GM19035 (cell line): ENCODE results near the gene CNTNAP5.

Experiments
- ATAC-seq: cut with Tn5 transposase; IDR thresholded peaks from one replicate; pipeline ENCODE4 v1.9.1; 2021; ENCODE audit not compliant: unreplicated experiment

Gene CNTNAP5

DNA sequence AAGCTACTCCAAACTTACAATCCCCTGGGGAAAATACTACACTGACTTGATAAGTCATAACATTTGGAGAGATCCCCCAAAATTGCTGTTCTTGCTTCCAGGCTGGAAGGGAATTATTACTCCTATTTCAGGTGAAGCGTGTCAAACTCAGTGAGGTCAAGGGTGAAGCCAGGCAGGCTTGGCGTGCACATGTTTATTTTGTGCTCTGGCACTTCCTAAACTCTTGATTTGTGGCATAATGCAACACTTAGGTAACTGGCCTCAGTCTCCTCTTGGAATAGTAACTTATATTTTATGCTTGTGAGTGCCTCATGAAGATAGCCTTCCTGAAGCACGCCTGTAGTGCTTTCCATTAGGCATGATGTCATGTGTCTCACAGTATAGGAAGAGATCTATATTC is 751.2 kb downstream of the CNTNAP5 start:
- ATAC-seq, result no peak

- ATAC-seq, result no peak
Observed at GRCh38 chr2:124778076-124778475, 753.0 kb downstream of the CNTNAP5 start.

DNA sequence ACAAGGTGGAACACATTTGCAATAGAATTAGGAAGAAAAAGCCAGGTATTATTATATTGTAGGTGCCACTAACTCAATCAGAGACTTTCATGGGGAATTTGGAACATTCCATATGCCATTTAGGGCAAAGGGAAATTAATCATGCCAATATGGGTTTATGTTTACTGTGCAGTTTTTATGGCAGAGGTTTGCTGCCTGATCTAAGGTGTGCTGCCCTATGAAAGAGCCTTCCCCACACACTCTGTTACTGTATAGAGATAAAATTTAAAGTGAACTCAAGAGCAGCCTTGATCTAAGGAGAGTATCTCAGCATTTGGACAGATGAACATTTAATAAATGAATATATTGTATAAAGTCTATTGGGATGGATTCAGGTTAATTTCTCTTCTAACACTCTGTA is 771.6 kb downstream of the CNTNAP5 start:
- no peak for ATAC-seq

GRCh38 chr2:124797049-124797448 is 772.0 kb downstream of the CNTNAP5 start:
- ATAC-seq, result no peak

GRCh38 chr2:124798551-124798950 is 773.5 kb downstream of the CNTNAP5 start:
- ATAC-seq, result no peak

DNA sequence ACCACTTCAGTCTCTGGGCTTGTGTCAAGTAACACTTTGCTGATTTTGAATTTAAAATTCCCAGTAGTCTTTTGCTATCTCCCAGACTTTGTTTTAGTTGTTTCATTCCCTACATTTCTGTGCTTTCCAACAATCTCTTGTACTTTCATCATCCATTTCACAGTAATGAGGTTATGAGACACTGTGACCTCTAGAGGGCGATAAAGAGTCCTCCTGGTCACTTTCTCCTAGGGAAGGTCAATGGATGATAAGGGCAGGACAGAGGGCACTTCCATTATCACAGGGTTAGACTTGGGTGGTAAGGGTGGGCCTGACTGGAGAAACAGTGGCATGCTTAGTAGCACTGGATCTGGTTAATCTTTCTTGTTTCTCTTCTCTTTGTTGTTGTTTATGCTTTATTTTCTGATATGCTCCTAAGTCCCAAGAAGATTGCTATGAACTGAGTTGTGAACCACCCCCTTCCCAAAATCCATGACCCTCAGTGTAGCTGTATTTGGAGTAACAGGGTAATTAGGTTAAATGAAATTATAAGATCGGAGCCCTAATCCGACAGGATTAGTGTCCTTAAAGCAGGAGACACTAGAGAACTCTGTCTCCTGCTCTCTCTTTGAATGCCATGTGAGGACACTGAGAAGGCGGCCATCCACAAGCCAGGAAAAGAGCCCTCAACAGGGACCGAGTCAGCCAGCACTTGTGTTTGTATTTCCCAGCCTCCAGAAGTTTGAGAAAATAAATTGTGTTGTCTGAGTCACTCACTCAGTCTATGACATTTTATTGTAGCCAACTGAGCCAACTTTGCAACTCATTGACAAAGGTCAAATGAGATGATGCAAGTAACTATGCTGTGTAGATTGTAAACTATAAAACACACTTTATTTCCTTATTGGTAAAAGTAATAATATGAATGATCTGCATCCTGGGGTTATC is 779.2 kb downstream of the CNTNAP5 start:
- peak; percentile 73 for ATAC-seq

DNA sequence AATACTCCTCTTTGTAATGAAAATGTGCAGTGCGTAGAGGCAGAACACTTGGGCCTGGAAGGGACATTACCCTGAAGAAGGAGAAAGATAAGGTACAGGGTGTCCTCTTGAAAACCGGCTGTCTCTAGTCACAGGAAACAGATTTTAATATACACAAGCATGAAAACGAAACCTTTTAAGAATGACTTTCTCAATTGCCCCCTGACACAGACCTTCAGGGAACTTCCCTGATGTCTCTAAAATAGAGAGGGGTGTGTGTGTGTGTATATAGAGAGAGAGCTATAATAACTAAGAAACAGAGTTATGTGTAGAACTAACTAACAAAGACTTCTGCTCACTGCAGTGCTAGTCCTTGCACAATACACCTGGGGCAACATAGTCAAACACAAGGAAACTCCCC is 780.0 kb downstream of the CNTNAP5 start:
- no peak for ATAC-seq

GRCh38 chr2:124810132-124810531 is 785.0 kb downstream of the CNTNAP5 start:
- ATAC-seq, result no peak

DNA sequence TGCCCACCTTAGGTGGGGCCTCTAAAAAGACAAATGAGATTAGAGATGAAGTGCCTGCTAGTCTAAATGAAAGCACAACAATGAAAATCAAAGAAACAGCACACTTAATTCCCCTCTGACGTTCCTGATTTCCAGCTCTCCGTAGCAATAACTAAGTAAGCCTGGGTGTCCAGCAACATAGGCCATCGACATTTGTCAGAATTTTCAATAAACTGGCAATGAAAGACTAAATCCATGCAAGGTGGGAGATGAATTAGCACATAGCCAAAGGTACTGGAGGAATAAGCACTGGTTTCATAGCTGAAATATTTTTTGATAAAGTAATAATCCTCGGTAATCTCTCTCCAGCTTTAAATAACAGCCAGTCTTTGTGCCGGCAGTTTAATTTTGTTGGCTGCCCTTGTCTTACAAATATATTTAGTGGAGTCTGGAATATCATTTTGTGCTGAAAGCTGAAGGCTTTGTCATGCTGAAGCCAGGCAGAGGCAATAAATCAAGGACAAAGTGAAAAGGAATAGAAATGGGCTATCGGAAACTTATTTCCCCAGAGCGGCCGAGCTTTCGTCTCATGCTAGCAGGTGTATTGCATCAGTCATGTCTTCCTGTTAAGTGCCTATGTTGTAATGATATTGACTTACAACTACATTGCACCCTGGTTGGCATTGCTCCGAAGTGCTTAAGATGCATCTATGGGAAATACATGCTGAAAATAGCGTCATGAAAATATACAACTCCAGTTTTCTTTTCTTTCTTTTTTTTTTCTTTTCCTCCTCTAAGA is 790.1 kb downstream of the CNTNAP5 start:
- ATAC-seq, result no peak

- ATAC-seq, result no peak
Observed at GRCh38 chr2:124816007-124816406, 790.9 kb downstream of the CNTNAP5 start.

DNA sequence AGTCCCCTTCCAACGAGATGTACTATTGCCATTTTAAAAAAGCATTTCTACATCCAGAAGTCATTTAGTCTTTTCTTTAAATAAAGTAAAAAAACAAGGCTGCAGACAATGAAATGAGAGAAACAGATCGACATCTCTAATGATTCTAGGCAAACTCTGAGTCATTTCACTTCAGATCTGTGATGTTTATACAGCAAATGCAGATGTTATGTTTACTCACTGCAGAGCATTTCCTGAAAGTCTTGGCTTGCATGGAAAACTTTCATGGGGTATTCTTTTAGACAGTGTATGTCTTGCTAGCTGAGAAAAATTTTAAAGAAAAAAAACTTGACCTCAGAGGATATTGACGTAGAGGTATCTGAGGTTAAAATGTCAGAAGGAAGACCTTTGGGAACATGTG is 797.4 kb downstream of the CNTNAP5 start:
- no peak for ATAC-seq

GRCh38 chr2:124824441-124824840 is 799.4 kb downstream of the CNTNAP5 start:
- no peak for ATAC-seq

- ATAC-seq, result no peak
Observed at GRCh38 chr2:124832521-124832920, 807.4 kb downstream of the CNTNAP5 start.

DNA sequence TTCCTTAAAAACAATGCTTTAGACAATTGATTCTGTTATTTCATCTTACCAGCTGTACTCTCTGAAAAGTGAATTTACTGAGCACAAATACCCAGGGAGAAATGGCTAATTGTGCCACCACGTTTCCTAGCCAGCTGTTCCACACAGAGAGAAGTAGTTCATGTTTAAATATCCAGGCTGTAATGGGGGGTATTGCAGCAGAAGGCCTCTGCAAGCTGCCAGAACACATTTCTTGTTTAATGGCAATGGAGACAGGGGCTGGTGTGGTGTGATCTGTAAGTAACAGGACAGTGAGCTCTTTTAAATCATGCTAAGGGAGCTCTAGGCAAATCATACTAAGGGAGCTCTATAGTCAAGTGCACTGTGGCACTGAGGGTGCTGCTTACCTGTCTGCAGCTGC is 809.2 kb downstream of the CNTNAP5 start:
- ATAC-seq, result no peak

- no peak for ATAC-seq
Observed at GRCh38 chr2:124835331-124835730, 810.2 kb downstream of the CNTNAP5 start.

- no peak for ATAC-seq
Observed at GRCh38 chr2:124836416-124836815, 811.3 kb downstream of the CNTNAP5 start.

GRCh38 chr2:124837496-124837895 is 812.4 kb downstream of the CNTNAP5 start:
- ATAC-seq, result no peak

DNA sequence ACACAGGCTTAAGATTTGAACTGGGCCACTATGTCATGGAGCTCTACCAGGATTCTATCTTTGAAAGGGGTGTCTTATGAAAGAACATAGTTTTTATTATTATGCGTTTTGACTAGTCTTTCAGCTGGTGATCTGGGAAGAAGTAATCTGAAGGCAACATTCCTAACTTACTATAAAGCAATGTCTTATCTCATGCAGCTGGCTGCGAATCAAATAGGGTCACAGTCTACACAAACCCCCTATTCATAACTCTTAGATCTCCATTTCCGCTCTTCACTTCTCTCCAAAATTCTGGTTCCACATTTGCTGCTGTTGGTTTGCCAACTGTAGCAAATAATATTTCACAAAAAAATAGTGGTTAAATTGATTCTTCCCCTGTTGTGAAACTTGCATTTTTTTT is 813.3 kb downstream of the CNTNAP5 start:
- ATAC-seq, result no peak

DNA sequence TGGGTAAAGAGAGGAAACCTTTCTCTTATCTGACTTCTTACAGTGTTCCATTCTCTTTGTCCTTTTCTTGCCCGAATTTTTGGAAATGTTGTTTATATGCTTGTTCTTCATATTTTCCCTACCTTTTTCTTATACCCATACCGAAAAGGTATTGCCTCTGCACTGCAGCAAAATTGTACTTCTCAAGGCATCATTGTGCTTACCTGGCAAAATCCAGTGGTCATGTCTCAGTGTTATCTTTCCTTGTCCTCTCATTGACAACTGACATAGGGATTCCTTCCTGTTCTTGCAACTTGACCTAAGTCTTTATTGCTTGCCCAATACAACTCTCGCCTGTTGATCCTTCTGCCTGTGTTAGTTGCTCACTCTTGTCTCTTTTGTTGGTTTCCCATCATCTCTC is 842.2 kb downstream of the CNTNAP5 start:
- no peak for ATAC-seq

DNA sequence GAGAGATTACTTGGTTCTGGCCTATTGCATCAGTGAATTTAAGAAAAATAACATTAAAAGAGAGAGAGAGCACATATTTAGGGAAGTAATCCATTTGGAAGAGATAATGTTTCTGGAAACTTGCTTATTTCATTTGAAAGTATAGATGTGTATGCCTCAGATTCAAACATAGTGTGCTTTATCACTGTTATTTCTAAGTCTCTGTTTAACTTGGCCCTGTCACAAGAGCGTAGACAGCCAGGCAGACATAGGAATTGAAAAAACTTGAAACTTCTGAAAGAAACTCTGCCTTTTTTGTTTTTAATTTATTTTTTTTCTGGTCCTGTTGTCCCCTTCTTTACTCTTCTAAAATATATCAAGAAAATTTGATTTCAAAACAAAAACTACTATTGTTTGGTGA is 849.1 kb downstream of the CNTNAP5 start:
- no peak for ATAC-seq

GRCh38 chr2:124874676-124875075 is 849.6 kb downstream of the CNTNAP5 start:
- ATAC-seq, result no peak

DNA sequence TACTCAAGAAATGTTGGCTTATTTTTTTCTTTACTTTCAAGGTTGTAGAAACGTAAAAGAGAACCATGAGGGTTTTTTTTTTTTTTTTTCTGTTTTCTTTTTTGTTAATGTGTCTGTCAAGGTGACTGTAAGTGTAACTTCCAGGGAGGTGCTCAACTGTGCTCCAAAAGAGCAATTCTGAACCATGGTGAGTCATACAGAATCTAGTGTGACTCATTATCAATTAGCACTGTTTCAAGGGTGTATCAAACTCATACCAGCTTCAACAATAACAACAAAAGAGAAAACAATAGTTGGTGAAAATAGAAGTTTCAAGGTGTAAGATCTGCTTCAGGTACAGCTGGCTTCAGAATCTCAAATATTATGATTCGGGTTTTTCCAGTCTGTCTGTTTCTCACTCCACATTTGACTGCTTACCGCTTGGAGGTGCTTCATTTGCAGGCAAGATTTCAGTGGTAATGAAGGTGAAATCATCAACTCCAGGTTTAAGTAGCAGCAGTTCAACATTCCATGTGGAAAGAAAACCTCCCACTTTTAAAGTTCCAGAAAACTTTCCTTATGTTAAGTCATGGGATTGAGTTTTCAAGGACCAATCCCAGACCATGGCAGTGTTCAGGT is 850.6 kb downstream of the CNTNAP5 start:
- ATAC-seq, result peak; percentile 80
